AG09309 (cell line): Measurements from ENCODE around the gene BCAS1.

Experiments used
- DNase-seq: peaks from one replicate; pipeline ENCODE4 v3.0.0-alpha.2; 2010; ENCODE audit warnings: low read depth
- H3K4me3 ChIP-seq: 2 replicates; pipeline ENCODE4 v1.5.1; 2011; ENCODE audit warnings: mild to moderate bottlenecking, low read depth, low read length, moderate library complexity; ENCODE audit not compliant: control insufficient read depth
- CTCF ChIP-seq: IDR thresholded peaks from 2 replicates; pipeline ENCODE4 v1.5.1; 2011; ENCODE audit warnings: mild to moderate bottlenecking, low read depth, low read length, inconsistent platforms; ENCODE audit not compliant: insufficient read depth, control insufficient read depth; ENCODE audit errors: missing control alignments

The BCAS1 gene

GRCh38 chr20:53917145-53918019, 153.0 kb downstream of the BCAS1 start:
- H3K4me3 ChIP-seq, result no peak overlapping the region
- TF ChIP-seq CTCF, result no peak
- no peak for DNase-seq

- no peak overlapping the region for H3K4me3 ChIP-seq
- no peak for TF ChIP-seq CTCF
- no peak for DNase-seq
These were observed 154.3 kb downstream of the BCAS1 start for GRCh38 chr20:53916173-53916512.

GRCh38 chr20:53915446-53916172, 154.8 kb downstream of the BCAS1 start:
- DNase-seq, result peak; percentile 74
- H3K4me3 ChIP-seq, result peak overlapping the region; percentile 31
- peak; percentile 85 for TF ChIP-seq CTCF

GRCh38 chr20:53914781-53915445, 155.5 kb downstream of the BCAS1 start:
- H3K4me3 ChIP-seq, result no peak overlapping the region; the same call in 1 of the 2 replicates
- TF ChIP-seq CTCF, result no peak
- DNase-seq, result no peak

GRCh38 chr20:53914091-53914780, 156.2 kb downstream of the BCAS1 start:
- no peak overlapping the region for H3K4me3 ChIP-seq
- TF ChIP-seq CTCF, result no peak
- DNase-seq, result peak; percentile 65

GRCh38 chr20:53911301-53911700, 159.1 kb downstream of the BCAS1 start:
- no peak overlapping the region for H3K4me3 ChIP-seq
- TF ChIP-seq CTCF, result no peak
- no peak for DNase-seq
